GM12873 (cell line): ENCODE results near the gene ECI2.

Source experiments
- CTCF ChIP-seq: IDR thresholded peaks from 2 replicates; pipeline ENCODE4 v1.5.1; 2012; ENCODE audit warnings: low read depth, mild to moderate bottlenecking, moderate library complexity, low read length, control low read depth; ENCODE audit not compliant: insufficient read depth; ENCODE audit errors: missing control alignments

ECI2 gene

GRCh38 chr6:4101298-4101697 is 34.1 kb downstream of the ECI2 start:
- no peak for TF ChIP-seq CTCF

GRCh38 chr6:4100655-4101054 is 34.7 kb downstream of the ECI2 start:
- no peak for TF ChIP-seq CTCF

- no peak for TF ChIP-seq CTCF
Observed at GRCh38 chr6:4093288-4093687, 42.1 kb downstream of the ECI2 start.

GRCh38 chr6:4091941-4092340 is 43.4 kb downstream of the ECI2 start:
- TF ChIP-seq CTCF, result no peak

GRCh38 chr6:4088704-4089103 is 46.7 kb downstream of the ECI2 start:
- TF ChIP-seq CTCF, result no peak

GRCh38 chr6:4085332-4085700 is 50.1 kb downstream of the ECI2 start:
- no peak for TF ChIP-seq CTCF

GRCh38 chr6:4084444-4085331 is 50.7 kb downstream of the ECI2 start:
- no peak for TF ChIP-seq CTCF
